Spleen (tissue), 7 donors: ENCODE results near the gene MAPKAP1.
"Not testable (repeated sequence)": the region's sequence is repeated elsewhere in the genome, so short reads cannot be mapped to it uniquely, and the experiment has no call there.

Experiments
- POLR2A ChIP-seq, 3 donors: fragments of 450-650 bp; IDR thresholded peaks; one replicate each; pipeline ENCODE4 v1.5.1; 2017; ENCODE audit warnings: antibody characterized with exemption in 3 of 3, mild to moderate bottlenecking in 1 of 3
- POLR2AphosphoS5 ChIP-seq, 3 donors: sonication (generic); formaldehyde crosslinking; IDR thresholded peaks; one replicate each; pipeline ENCODE4 v1.5.1; 2017; ENCODE audit warnings: antibody characterized with exemption in 3 of 3
- TF ChIP-seq, protein P1 (sequence below), 11 experiments: fragments of 200-600 bp in 7 of 11; fragments of 450-650 bp in 4 of 11; sonication (generic) in 4 of 11; IDR thresholded peaks in 8 of 11; conservative IDR thresholded peaks in 3 of 11; 1 replicate in 7 of 11; 2 replicates in 4 of 11; pipeline versions ENCODE4 v1.4.0 to v1.8.0; 2016 to 2021; ENCODE audit warnings: antibody characterized with exemption in 11 of 11, inconsistent platforms in 4 of 11, mild to moderate bottlenecking in 1 of 11
- donor health status: DM: no; HTN: no; CAD: no; lungs with moderate emphysema.
- donor health status: DM: no; HTN: no; CAD: no.
- donor health status: DM: no; HTN: no; CAD: no.

GRCh38 chr9:125566051-125566450 is 141.0 kb downstream of the MAPKAP1 start:
- TF ChIP-seq, protein P1, sequence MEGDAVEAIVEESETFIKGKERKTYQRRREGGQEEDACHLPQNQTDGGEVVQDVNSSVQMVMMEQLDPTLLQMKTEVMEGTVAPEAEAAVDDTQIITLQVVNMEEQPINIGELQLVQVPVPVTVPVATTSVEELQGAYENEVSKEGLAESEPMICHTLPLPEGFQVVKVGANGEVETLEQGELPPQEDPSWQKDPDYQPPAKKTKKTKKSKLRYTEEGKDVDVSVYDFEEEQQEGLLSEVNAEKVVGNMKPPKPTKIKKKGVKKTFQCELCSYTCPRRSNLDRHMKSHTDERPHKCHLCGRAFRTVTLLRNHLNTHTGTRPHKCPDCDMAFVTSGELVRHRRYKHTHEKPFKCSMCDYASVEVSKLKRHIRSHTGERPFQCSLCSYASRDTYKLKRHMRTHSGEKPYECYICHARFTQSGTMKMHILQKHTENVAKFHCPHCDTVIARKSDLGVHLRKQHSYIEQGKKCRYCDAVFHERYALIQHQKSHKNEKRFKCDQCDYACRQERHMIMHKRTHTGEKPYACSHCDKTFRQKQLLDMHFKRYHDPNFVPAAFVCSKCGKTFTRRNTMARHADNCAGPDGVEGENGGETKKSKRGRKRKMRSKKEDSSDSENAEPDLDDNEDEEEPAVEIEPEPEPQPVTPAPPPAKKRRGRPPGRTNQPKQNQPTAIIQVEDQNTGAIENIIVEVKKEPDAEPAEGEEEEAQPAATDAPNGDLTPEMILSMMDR (IDR thresholded peaks at IDR 0.05 in 8 of 11, conservative IDR thresholded peaks at IDR 0.05 in 3 of 11), result not testable (repeated sequence)
- TF ChIP-seq POLR2AphosphoS5, POLR2A (IDR thresholded peaks at IDR 0.05): not testable (repeated sequence)
